Right cardiac atrium (tissue), 5 donors: ENCODE results near the gene CCR5AS.
A peak's percentile ranks its signal among the peaks of the same experiment; 100 is the strongest.
"Not testable (repeated sequence)": the region's sequence is repeated elsewhere in the genome, so short reads cannot be mapped to it uniquely, and the experiment has no call there.

Experiments
- ATAC-seq, 2 donors: fragments of 200-7000 bp; cut with Tn5 transposase; one replicate each; pipeline versions ENCODE4 v1.8.0 to v1.9.1; 2020; ENCODE audit warnings: moderate library complexity in 2 of 2, mild to moderate bottlenecking in 1 of 2
- DNase-seq, 3 donors: peaks; one replicate each; pipeline ENCODE4 v3.0.0-alpha.2; 2020
- H3K27ac ChIP-seq: one replicate; pipeline ENCODE4 v1.5.1; 2013; ENCODE audit warnings: mild to moderate bottlenecking, low read length, control low read depth, moderate library complexity
- H3K27me3 ChIP-seq: one replicate; pipeline ENCODE4 v1.6.1; 2013; ENCODE audit not compliant: control insufficient read depth, insufficient read depth
- H3K4me1 ChIP-seq: one replicate; pipeline ENCODE4 v1.6.1; 2013; ENCODE audit warnings: low read length; ENCODE audit not compliant: control insufficient read depth, insufficient read depth
- H3K4me3 ChIP-seq: one replicate; pipeline ENCODE4 v1.5.1; 2013; ENCODE audit warnings: low read length, control low read depth
- H3K9me3 ChIP-seq: one replicate; pipeline ENCODE4 v1.6.1; 2013; ENCODE audit warnings: low read length; ENCODE audit not compliant: control insufficient read depth
- WGBS: extraction: QIAGEN DNeasy Blood & Tissue Kit; methylation state at CpG from one replicate; pipeline ENCODE4 v1.1.7; 2013; 5-methylcytosine and 5-hydroxymethylcytosine counted together
- intact Hi-C, 4 donors: fragments of 100-400 bp; cut with DNase I; formaldehyde crosslinking; loops; one replicate each; pipeline versions ENCODE4 v1.11.0 to v1.14.0; 2022 to 2023
- donor health status: healthy with polysubstance abuse.
- donor health status: DM: no; HTN: yes; CAD: no.
- donor health status: DM: no; HTN: no; CAD: no.
- donor health status: DM: no; HTN: yes; CAD: no; lungs with severe emphysema.
- donor health status: DM: yes; HTN: yes; CAD: no.

CCR5AS gene

GRCh38 chr3:46427916-46428833 lies 21.3 kb upstream of the CCR5AS start:
- H3K27me3 ChIP-seq: no peaks in the 10 kb centered on the region
- DNase-seq: no peak
- intact Hi-C loops: loop anchor here in 1 of 4 donors (5.0 kb wide), 1 partner anchor 151 kb away; no protein-coding TSS in a partner anchor
- peak; percentile 89 to 94 for ATAC-seq
- 71% methylated on average over 10 of the region's 10 CpGs for WGBS
- no peaks in the 10 kb centered on the region for H3K9me3 ChIP-seq
- H3K27ac ChIP-seq: no peak overlapping the region
- no peaks in the 10 kb centered on the region for H3K4me1 ChIP-seq
- no peak overlapping the region for H3K4me3 ChIP-seq

GRCh38 chr3:46427404-46427803 lies 20.5 kb upstream of the CCR5AS start:
- intact Hi-C loops: loop anchor here in 1 of 4 donors (5.0 kb wide), 1 partner anchor 150 kb away; no protein-coding TSS in a partner anchor
- H3K27me3 ChIP-seq, H3K9me3 ChIP-seq, ATAC-seq, H3K27ac ChIP-seq, H3K4me1 ChIP-seq, H3K4me3 ChIP-seq, DNase-seq: not testable (repeated sequence)
- 26% methylated on average over 8 of the region's 8 CpGs for WGBS

GRCh38 chr3:46426476-46426875 lies 19.6 kb upstream of the CCR5AS start:
- WGBS: 64% methylated on average over 4 of the region's 4 CpGs
- not testable (repeated sequence) for H3K4me1 ChIP-seq, H3K27ac ChIP-seq, H3K27me3 ChIP-seq, H3K9me3 ChIP-seq, H3K4me3 ChIP-seq, ATAC-seq, DNase-seq
- intact Hi-C loops: loop anchor here in 1 of 4 donors (5.0 kb wide), 1 partner anchor 149 kb away; no protein-coding TSS in a partner anchor

- no peaks in the 10 kb centered on the region for H3K9me3 ChIP-seq
- DNase-seq: no peak
- 83% methylated on average over 5 of the region's 5 CpGs for WGBS
- intact Hi-C loops: no loop called here
- no peak overlapping the region for H3K27ac ChIP-seq
- ATAC-seq: no peak
- no peaks in the 10 kb centered on the region for H3K4me1 ChIP-seq
- no peaks in the 10 kb centered on the region for H3K27me3 ChIP-seq
- H3K4me3 ChIP-seq: no peak overlapping the region
Observed at GRCh38 chr3:46423588-46423987, 16.7 kb upstream of the CCR5AS start.

GRCh38 chr3:46422617-46423016 lies 15.8 kb upstream of the CCR5AS start:
- ATAC-seq: peak in 1 of 2 donors; percentile 40
- Histone ChIP-seq H3K4me3 (no peak overlapping the region), H3K27ac (no peak overlapping the region), H3K4me1 (peaks cover 2% of the 10 kb centered on the region), H3K27me3 (no peaks in the 10 kb centered on the region), H3K9me3 (no peaks in the 10 kb centered on the region)
- no peak for DNase-seq
- intact Hi-C loops: no loop called here
- 89% methylated on average over 6 of the region's 6 CpGs for WGBS

GRCh38 chr3:46420931-46421330 lies 14.1 kb upstream of the CCR5AS start:
- 76% methylated on average over 2 of the region's 2 CpGs for WGBS
- H3K27ac ChIP-seq: no peak overlapping the region
- no peak overlapping the region for H3K4me3 ChIP-seq
- H3K9me3 ChIP-seq: no peaks in the 10 kb centered on the region
- DNase-seq (no peak), ATAC-seq (no peak)
- intact Hi-C loops: no loop called here
- peaks cover 3% of the 10 kb centered on the region for H3K4me1 ChIP-seq
- H3K27me3 ChIP-seq: no peaks in the 10 kb centered on the region

- ATAC-seq: no peak
- WGBS: 98% methylated on average over 4 of the region's 4 CpGs
- H3K27ac ChIP-seq: no peak overlapping the region
- H3K27me3 ChIP-seq: no peaks in the 10 kb centered on the region
- H3K4me1 ChIP-seq: peaks cover 5% of the 10 kb centered on the region
- intact Hi-C loops: no loop called here
- no peaks in the 10 kb centered on the region for H3K9me3 ChIP-seq
- H3K4me3 ChIP-seq: no peak overlapping the region
- no peak for DNase-seq
Observed at GRCh38 chr3:46419816-46420215, 12.9 kb upstream of the CCR5AS start.

GRCh38 chr3:46417841-46418611 lies 11.2 kb upstream of the CCR5AS start:
- Histone ChIP-seq H3K4me3 (no peak overlapping the region), H3K9me3 (no peaks in the 10 kb centered on the region), H3K27me3 (no peaks in the 10 kb centered on the region), H3K4me1 (peaks cover 6% of the 10 kb centered on the region), H3K27ac (no peak overlapping the region)
- WGBS: 81% methylated on average over 9 of the region's 9 CpGs
- DNase-seq (no peak), ATAC-seq (no peak)
- intact Hi-C loops: no loop called here

GRCh38 chr3:46416811-46417510 lies 10.1 kb upstream of the CCR5AS start:
- 53% methylated on average over 7 of the region's 7 CpGs for WGBS
- intact Hi-C loops: no loop called here
- no peaks in the 10 kb centered on the region for H3K9me3 ChIP-seq
- no peaks in the 10 kb centered on the region for H3K27me3 ChIP-seq
- peaks cover 11% of the 10 kb centered on the region for H3K4me1 ChIP-seq
- no peak overlapping the region for H3K27ac ChIP-seq
- ATAC-seq (peak in 1 of 2 donors; percentile 63), DNase-seq (no peak)
- H3K4me3 ChIP-seq: no peak overlapping the region

- no peak for ATAC-seq
Observed at GRCh38 chr3:46416125-46416810, 9.4 kb upstream of the CCR5AS start.

More at GRCh38 chr3:46416125-46416810, 9.4 kb upstream of the CCR5AS start:
- no peaks in the 10 kb centered on the region for H3K9me3 ChIP-seq
- H3K4me1 ChIP-seq: peaks cover 11% of the 10 kb centered on the region
- no peak overlapping the region for H3K27ac ChIP-seq
- DNase-seq: no peak
- intact Hi-C loops: no loop called here
- WGBS: 38% methylated on average over 10 of the region's 10 CpGs
- no peak overlapping the region for H3K4me3 ChIP-seq
- no peaks in the 10 kb centered on the region for H3K27me3 ChIP-seq
